ENCODE measurements around the gene ZNF639.

DNA sequence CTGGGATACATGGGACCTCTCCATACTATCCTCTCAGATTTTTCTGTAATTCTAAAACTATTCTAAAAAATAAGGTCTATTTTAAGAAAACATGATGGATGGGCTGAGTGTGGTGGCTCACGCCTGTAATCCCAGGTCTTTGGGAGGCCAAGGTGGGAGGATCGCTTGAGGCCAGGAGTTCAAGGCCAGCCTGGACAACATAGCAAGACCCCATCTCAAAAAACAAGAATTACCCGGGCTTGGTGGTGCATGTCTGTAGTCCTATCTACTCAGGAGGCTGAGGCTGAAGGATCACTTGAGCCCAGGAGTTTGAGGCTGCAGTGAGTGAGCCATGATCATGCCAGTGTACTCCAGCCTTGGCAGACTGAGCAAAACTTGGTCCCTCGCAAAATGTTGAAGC is 9.4 kb downstream of the ZNF639 start:
- TF ChIP-seq, protein P1, sequence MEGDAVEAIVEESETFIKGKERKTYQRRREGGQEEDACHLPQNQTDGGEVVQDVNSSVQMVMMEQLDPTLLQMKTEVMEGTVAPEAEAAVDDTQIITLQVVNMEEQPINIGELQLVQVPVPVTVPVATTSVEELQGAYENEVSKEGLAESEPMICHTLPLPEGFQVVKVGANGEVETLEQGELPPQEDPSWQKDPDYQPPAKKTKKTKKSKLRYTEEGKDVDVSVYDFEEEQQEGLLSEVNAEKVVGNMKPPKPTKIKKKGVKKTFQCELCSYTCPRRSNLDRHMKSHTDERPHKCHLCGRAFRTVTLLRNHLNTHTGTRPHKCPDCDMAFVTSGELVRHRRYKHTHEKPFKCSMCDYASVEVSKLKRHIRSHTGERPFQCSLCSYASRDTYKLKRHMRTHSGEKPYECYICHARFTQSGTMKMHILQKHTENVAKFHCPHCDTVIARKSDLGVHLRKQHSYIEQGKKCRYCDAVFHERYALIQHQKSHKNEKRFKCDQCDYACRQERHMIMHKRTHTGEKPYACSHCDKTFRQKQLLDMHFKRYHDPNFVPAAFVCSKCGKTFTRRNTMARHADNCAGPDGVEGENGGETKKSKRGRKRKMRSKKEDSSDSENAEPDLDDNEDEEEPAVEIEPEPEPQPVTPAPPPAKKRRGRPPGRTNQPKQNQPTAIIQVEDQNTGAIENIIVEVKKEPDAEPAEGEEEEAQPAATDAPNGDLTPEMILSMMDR (IDR thresholded peaks at IDR 0.05 in 2 of 3, conservative IDR thresholded peaks at IDR 0.05 in 1 of 3; ENCODE audit: control insufficient read depth in 2 of 3, extremely low read depth in 1 of 3, insufficient read depth in 1 of 3, low read depth in 3 of 3, low read length in 3 of 3): no peak
- TF ChIP-seq TCF12 (IDR thresholded peaks at IDR 0.05; ENCODE audit: low read depth, low read length): no peak
- TF ChIP-seq, protein P2, sequence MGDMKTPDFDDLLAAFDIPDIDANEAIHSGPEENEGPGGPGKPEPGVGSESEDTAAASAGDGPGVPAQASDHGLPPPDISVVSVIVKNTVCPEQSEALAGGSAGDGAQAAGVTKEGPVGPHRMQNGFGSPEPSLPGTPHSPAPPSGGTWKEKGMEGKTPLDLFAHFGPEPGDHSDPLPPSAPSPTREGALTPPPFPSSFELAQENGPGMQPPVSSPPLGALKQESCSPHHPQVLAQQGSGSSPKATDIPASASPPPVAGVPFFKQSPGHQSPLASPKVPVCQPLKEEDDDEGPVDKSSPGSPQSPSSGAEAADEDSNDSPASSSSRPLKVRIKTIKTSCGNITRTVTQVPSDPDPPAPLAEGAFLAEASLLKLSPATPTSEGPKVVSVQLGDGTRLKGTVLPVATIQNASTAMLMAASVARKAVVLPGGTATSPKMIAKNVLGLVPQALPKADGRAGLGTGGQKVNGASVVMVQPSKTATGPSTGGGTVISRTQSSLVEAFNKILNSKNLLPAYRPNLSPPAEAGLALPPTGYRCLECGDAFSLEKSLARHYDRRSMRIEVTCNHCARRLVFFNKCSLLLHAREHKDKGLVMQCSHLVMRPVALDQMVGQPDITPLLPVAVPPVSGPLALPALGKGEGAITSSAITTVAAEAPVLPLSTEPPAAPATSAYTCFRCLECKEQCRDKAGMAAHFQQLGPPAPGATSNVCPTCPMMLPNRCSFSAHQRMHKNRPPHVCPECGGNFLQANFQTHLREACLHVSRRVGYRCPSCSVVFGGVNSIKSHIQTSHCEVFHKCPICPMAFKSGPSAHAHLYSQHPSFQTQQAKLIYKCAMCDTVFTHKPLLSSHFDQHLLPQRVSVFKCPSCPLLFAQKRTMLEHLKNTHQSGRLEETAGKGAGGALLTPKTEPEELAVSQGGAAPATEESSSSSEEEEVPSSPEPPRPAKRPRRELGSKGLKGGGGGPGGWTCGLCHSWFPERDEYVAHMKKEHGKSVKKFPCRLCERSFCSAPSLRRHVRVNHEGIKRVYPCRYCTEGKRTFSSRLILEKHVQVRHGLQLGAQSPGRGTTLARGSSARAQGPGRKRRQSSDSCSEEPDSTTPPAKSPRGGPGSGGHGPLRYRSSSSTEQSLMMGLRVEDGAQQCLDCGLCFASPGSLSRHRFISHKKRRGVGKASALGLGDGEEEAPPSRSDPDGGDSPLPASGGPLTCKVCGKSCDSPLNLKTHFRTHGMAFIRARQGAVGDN (IDR thresholded peaks at IDR 0.05): no peak
- TF ChIP-seq POLR2A (IDR thresholded peaks at IDR 0.05; ENCODE audit: low read depth, low read length): no peak
- no peak for TF ChIP-seq JUNB (IDR thresholded peaks at IDR 0.05)
- TF ChIP-seq TAF1 (IDR thresholded peaks at IDR 0.05; ENCODE audit: borderline replicate concordance, low read depth, low read length): no peak

Measured in GM12878 (cell line).